CD4-positive, alpha-beta memory T cell (primary cell): Measurements from ENCODE around the gene SORCS2. TPM values are rescaled to one million over a fixed set of nuclear protein-coding genes. Genes with fewer than 3 reads are reported as not detected.

Experiments
- CTCF ChIA-PET: fragments of 350-600 bp; sonication (Branson Sonifier 250); formaldehyde crosslinking; loops from one replicate; lab custom pipeline; 2021; ENCODE audit warnings: inconsistent platforms; ENCODE audit not compliant: partially characterized antibody; lab: Charles Lee
- POLR2A ChIA-PET: fragments of 350-600 bp; sonication (Branson Sonifier 250); formaldehyde crosslinking; loops from one replicate; lab custom pipeline; 2021; ENCODE audit not compliant: partially characterized antibody; lab: Charles Lee
- DNase-seq, 5 donors: peaks; one replicate each; pipeline versions ENCODE4 v3.0.0 to v3.0.0-alpha.2; 2020 to 2022; ENCODE audit warnings: mixed read lengths in 1 of 5
- H3K27ac ChIP-seq: one replicate; pipeline ENCODE4 v1.7.0; 2013; ENCODE audit warnings: low read depth, low read length
- H3K27me3 ChIP-seq: 2 replicates; pipeline ENCODE4 v1.7.0; 2013; ENCODE audit warnings: mild to moderate bottlenecking, low read length, moderate library complexity; ENCODE audit not compliant: insufficient read depth
- H3K36me3 ChIP-seq: 2 replicates; pipeline ENCODE4 v1.7.0; 2013; ENCODE audit warnings: mild to moderate bottlenecking, low read length, moderate library complexity; ENCODE audit not compliant: insufficient read depth
- H3K4me1 ChIP-seq: 2 replicates; pipeline ENCODE4 v1.7.0; 2013; ENCODE audit warnings: mild to moderate bottlenecking, low read length, moderate library complexity; ENCODE audit not compliant: insufficient read depth
- H3K4me3 ChIP-seq, 2 donors: one replicate each; pipeline ENCODE4 v1.7.0; 2013; ENCODE audit warnings: low read length in 2 of 2, mild to moderate bottlenecking in 1 of 2
- H3K9me3 ChIP-seq, 2 donors: one replicate each; pipeline ENCODE4 v1.7.0; 2013; ENCODE audit warnings: low read length in 2 of 2, control low read depth in 1 of 2; ENCODE audit not compliant: control insufficient read depth in 1 of 2
- H3K27ac Mint-ChIP-seq, 7 donors: one replicate each; pipeline ENCODE4 v1.8.0; 2020 to 2021; ENCODE audit warnings: mixed read lengths in 7 of 7, mild to moderate bottlenecking in 6 of 7, inconsistent platforms in 3 of 7, moderate library complexity in 3 of 7
- H3K27me3 Mint-ChIP-seq, 2 donors: one replicate each; pipeline ENCODE4 v1.8.0; 2020 to 2021; ENCODE audit warnings: mixed read lengths in 2 of 2
- H3K36me3 Mint-ChIP-seq, 2 donors: one replicate each; pipeline ENCODE4 v1.8.0; 2020 to 2021; ENCODE audit warnings: mixed read lengths in 2 of 2, inconsistent platforms in 1 of 2, mild to moderate bottlenecking in 1 of 2
- H3K4me1 Mint-ChIP-seq, 4 donors: one replicate each; pipeline ENCODE4 v1.8.0; 2020 to 2021; ENCODE audit warnings: mixed read lengths in 4 of 4, mild to moderate bottlenecking in 1 of 4
- H3K4me3 Mint-ChIP-seq, 8 donors: one replicate each; pipeline ENCODE4 v1.8.0; 2020 to 2021; ENCODE audit warnings: mixed read lengths in 8 of 8, mild to moderate bottlenecking in 7 of 8, moderate library complexity in 6 of 8, inconsistent platforms in 3 of 8
- H3K9me3 Mint-ChIP-seq, 8 donors: one replicate each; pipeline ENCODE4 v1.8.0; 2020 to 2021; ENCODE audit warnings: mixed read lengths in 8 of 8, mild to moderate bottlenecking in 5 of 8, inconsistent platforms in 3 of 8, moderate library complexity in 1 of 8
- intact Hi-C: fragments of 100-400 bp; cut with micrococcal nuclease; formaldehyde crosslinking; loops from one replicate; pipeline ENCODE4 v1.15.1; 2023
- polyA plus RNA-seq, 2 donors: library from polyadenylated mRNA; unstranded; fragments of 300-500 nt; fragmentation: Illumina TruSeq; gene quantifications; one replicate each; pipeline ENCODE4 v1.2.3, GENCODE V29; 2021
- total RNA-seq, 2 experiments: library from RNA; stranded (reverse); gene quantifications; one replicate each; pipeline ENCODE4 v1.2.3, GENCODE V29; 2021

SORCS2 gene
- total and polyA plus RNA-seq, 4 experiments from 2014 or later: not detected

GRCh38 chr4:7381890-7382633 is 189.7 kb downstream of the SORCS2 start:
- Mint-ChIP-seq H3K27ac (no peak overlapping the region), H3K27me3 (peaks cover 8 to 23% of the 10 kb centered on the region in 2 donors), H3K4me3 (no peak overlapping the region), H3K9me3 (peaks cover 0 to 13% (median 3%) of the 10 kb centered on the region in 8 donors), H3K36me3 (no peaks in the 10 kb centered on the region), H3K4me1 (no peaks in the 10 kb centered on the region)
- intact Hi-C loops: no loop called here
- H3K4me1 ChIP-seq: no peaks in the 10 kb centered on the region
- no peaks in the 10 kb centered on the region for H3K27me3 ChIP-seq
- no peaks in the 10 kb centered on the region for H3K9me3 ChIP-seq
- no peak overlapping the region for H3K4me3 ChIP-seq
- no peak overlapping the region for H3K27ac ChIP-seq
- H3K36me3 ChIP-seq: no peaks in the 10 kb centered on the region
- no peak for DNase-seq
- CTCF ChIA-PET: no interaction called here
- POLR2A ChIA-PET: no interaction called here

DNA sequence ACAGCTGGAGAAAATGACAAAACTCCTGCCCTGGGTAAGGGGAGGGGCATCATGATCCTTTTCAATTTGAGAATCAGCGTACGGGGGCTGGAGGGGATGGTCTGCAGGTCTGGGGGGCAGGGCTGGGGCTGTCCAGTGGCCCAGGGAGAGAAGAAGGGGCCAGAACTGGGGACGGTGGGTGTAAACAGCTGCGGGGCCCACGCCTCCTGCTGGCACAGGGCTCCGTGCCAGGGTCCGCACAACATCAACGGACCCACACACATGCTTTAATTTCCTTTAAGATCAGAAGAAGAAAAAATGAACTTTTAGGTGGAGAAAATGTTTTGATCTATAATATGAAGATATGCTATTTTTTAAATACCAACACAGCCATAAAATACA is 190.3 kb downstream of the SORCS2 start:
- H3K4me1 Mint-ChIP-seq: no peaks in the 10 kb centered on the region
- H3K27ac ChIP-seq: no peak overlapping the region
- no peak overlapping the region for H3K4me3 ChIP-seq
- ChIA-PET POLR2A (no interaction called here), CTCF (no interaction called here)
- H3K27me3 Mint-ChIP-seq: peaks cover 8 to 18% of the 10 kb centered on the region in 2 donors
- H3K4me1 ChIP-seq: no peaks in the 10 kb centered on the region
- H3K9me3 ChIP-seq: no peaks in the 10 kb centered on the region
- no peak overlapping the region for H3K27ac Mint-ChIP-seq
- no peak overlapping the region for H3K4me3 Mint-ChIP-seq
- no peaks in the 10 kb centered on the region for H3K36me3 Mint-ChIP-seq
- DNase-seq: no peak
- intact Hi-C loops: no loop called here
- no peaks in the 10 kb centered on the region for H3K36me3 ChIP-seq
- H3K9me3 Mint-ChIP-seq: peaks cover 0 to 10% (median 3%) of the 10 kb centered on the region in 8 donors
- H3K27me3 ChIP-seq: no peaks in the 10 kb centered on the region

DNA sequence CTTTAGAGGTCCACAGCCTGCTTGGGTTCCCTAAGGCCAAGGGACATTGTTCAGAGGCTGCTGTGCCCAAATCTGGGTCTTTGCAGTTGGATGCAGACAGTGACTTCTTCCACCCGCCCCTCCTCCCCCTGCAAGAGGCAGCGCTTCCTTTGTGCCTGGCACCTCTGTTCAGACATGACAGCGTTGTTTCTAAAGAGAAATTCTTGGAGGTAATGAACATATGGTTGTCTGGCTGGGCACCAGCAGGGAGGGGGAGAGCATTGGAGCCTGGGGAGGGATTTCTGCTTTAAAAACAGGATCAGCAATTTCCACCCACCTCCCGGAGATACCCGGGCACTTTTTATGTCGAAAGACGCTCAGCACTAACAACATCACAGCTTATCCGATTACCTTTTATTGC is 190.9 kb downstream of the SORCS2 start:
- CTCF ChIA-PET: no interaction called here
- Histone ChIP-seq H3K27me3 (no peaks in the 10 kb centered on the region), H3K27ac (no peak overlapping the region), H3K4me3 (no peak overlapping the region), H3K36me3 (no peaks in the 10 kb centered on the region), H3K4me1 (no peaks in the 10 kb centered on the region), H3K9me3 (no peaks in the 10 kb centered on the region)
- POLR2A ChIA-PET: no interaction called here
- Mint-ChIP-seq H3K27me3 (peaks cover 2 to 12% of the 10 kb centered on the region in 2 donors), H3K4me1 (no peaks in the 10 kb centered on the region), H3K36me3 (no peaks in the 10 kb centered on the region), H3K27ac (no peak overlapping the region), H3K4me3 (no peak overlapping the region), H3K9me3 (peaks cover 0 to 5% (median 0%) of the 10 kb centered on the region in 8 donors)
- intact Hi-C loops: no loop called here
- DNase-seq: no peak

DNA sequence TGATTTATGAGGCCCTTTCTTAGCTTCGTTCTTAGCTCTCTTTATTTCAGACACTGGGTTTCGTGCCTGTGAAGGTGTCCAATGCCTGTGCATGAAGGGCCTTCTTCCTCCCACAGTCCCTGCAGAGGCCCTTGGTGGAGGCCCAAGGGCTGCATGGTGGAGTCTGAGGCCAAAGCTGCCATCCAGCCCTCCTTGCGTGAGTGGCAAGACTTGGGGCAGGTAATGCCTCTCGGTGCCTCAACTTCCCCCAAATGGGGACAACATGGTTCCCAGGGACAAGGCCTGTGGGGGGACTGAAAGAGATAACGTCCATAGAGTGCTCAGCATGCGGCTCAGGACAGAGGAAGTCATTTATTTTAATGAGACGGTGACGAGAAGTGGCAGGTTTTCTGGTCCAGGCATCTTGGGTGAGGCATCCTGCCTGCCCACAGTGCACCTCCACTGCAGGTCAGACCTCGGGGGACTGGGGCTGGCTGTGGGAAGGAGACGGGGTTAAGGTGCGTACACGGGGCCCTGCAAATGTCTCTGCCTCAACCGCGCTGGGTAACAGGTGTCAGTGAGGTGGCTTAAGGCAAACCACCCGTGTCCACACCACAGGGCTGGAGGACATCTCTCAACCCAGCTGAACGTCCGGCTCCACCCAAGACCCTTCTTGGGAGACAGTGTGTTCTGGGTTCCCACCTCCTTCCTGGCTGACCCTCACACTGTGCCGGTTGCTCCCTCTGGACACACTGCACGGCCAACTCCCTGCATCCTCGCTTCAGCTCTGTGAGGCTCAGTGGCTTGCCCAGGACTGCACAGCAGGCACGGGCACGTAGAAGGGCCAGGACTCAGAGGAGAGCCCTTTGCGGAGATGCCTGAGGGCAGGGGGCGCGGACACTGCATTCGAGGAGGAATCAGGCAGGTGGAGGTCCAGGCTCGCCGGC is 191.9 kb downstream of the SORCS2 start:
- Histone ChIP-seq H3K4me3 (no peak overlapping the region), H3K27me3 (no peaks in the 10 kb centered on the region), H3K4me1 (no peaks in the 10 kb centered on the region), H3K27ac (no peak overlapping the region), H3K9me3 (no peaks in the 10 kb centered on the region), H3K36me3 (no peaks in the 10 kb centered on the region)
- no peak for DNase-seq
- CTCF ChIA-PET: no interaction called here
- Mint-ChIP-seq H3K27me3 (peaks cover 2 to 4% of the 10 kb centered on the region in 2 donors), H3K9me3 (no peaks in the 10 kb centered on the region), H3K4me1 (no peaks in the 10 kb centered on the region), H3K27ac (no peak overlapping the region), H3K4me3 (no peak overlapping the region), H3K36me3 (no peaks in the 10 kb centered on the region)
- POLR2A ChIA-PET: no interaction called here
- intact Hi-C loops: no loop called here

DNA sequence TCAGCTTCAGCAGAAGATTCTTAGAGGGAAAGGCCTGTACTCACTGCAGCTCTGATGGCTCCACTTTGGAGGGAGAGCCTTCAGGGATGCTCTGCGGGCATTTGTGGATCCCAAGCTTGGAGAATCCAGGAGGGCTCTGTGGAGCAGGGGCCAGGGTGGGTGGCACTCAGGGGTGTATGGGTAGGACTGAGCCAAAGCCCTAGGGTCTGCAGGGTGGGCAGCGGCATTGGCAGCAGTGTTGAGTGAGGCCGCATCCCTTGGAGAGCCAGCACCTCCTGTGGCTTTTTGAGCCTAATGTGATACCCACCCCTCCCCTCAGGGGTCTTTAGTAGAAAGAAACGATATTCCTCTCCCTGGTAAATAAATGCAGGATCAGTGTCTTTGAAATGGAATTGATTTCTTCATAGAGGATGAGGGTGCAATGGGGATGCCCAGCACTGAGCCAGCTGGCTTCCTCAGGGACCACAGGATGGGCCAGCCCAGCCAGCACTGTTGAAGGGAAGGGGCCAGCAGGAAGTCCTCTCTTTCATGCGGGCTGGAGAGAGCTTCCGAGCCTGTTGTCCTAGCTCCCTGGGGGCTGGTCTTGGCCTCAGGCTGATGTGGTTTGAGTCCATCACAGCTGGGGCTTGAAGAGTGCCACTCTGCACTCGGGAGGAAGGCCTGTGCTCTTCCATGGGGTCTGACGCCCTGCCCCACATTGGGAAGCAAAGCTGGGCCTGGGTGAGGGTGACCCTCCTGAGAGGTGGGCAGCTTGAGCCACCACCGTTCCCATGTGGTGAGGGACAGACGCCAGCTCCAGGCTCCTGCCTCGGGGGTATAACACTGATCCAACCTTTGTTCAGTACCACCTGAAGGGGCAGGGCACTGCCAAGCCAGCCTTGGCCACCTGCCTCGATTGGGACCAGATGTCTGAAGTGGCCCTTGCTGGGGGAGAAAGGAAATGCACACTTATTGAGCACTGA is 192.9 kb downstream of the SORCS2 start:
- Histone ChIP-seq H3K27me3 (no peaks in the 10 kb centered on the region), H3K9me3 (no peaks in the 10 kb centered on the region), H3K27ac (no peak overlapping the region), H3K4me3 (no peak overlapping the region), H3K4me1 (no peaks in the 10 kb centered on the region), H3K36me3 (no peaks in the 10 kb centered on the region)
- CTCF ChIA-PET: no interaction called here
- H3K9me3 Mint-ChIP-seq: no peaks in the 10 kb centered on the region
- no peak overlapping the region for H3K27ac Mint-ChIP-seq
- DNase-seq: no peak
- no peaks in the 10 kb centered on the region for H3K4me1 Mint-ChIP-seq
- peaks cover 2 to 4% of the 10 kb centered on the region in 2 donors for H3K27me3 Mint-ChIP-seq
- POLR2A ChIA-PET: no interaction called here
- no peak overlapping the region for H3K4me3 Mint-ChIP-seq
- H3K36me3 Mint-ChIP-seq: no peaks in the 10 kb centered on the region
- intact Hi-C loops: no loop called here

DNA sequence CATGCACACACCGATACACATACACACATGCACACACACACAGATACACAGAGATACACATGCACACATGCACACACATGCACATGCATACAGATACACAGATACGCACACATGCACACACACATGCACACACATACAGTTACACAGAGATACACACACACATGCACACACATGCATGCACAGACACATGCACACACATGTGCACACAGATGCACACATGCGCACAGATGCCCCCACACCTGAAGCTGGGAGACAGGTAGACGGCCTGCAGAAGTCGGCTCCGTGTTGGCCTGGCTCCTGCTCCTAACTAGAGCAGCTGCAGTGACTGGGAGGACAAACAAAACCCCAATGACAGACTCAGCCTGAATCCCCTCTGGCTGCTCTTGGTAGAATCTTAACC is 195.6 kb downstream of the SORCS2 start:
- Histone ChIP-seq H3K4me3 (no peak overlapping the region), H3K27ac (no peak overlapping the region), H3K9me3 (no peaks in the 10 kb centered on the region), H3K4me1 (no peaks in the 10 kb centered on the region), H3K27me3 (no peaks in the 10 kb centered on the region), H3K36me3 (no peaks in the 10 kb centered on the region)
- Mint-ChIP-seq H3K27ac (no peak overlapping the region), H3K36me3 (no peaks in the 10 kb centered on the region), H3K4me1 (no peaks in the 10 kb centered on the region), H3K27me3 (peaks cover 2% of the 10 kb centered on the region in 2 donors), H3K4me3 (no peak overlapping the region), H3K9me3 (no peaks in the 10 kb centered on the region)
- DNase-seq: no peak
- intact Hi-C loops: no loop called here
- ChIA-PET POLR2A (no interaction called here), CTCF (no interaction called here)

DNA sequence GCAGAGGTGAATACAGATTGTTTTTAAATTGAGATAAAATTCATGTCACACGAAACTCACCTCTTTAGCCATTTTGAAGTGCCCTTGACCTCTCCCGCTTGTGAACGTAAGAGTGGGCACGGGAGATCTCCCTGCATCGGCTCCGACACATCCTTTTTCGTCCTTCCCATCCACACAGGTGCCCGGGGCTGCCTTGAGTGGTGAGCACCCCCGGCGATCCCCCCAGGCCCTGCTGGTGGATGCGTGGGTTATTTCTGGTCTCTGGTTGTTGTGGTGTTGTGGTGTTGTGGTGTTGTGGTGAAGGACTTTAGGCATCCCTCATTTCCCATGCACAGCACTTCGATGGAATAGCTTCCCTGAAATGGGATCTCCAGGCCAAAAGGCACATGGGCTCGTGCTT is 196.3 kb downstream of the SORCS2 start:
- Histone ChIP-seq H3K9me3 (no peaks in the 10 kb centered on the region), H3K27ac (no peak overlapping the region), H3K36me3 (no peaks in the 10 kb centered on the region), H3K4me1 (no peaks in the 10 kb centered on the region), H3K27me3 (no peaks in the 10 kb centered on the region), H3K4me3 (no peak overlapping the region)
- intact Hi-C loops: no loop called here
- no peak for DNase-seq
- Mint-ChIP-seq H3K27ac (no peak overlapping the region), H3K4me3 (no peak overlapping the region), H3K4me1 (no peaks in the 10 kb centered on the region), H3K36me3 (no peaks in the 10 kb centered on the region), H3K9me3 (no peaks in the 10 kb centered on the region), H3K27me3 (peaks cover 2 to 7% of the 10 kb centered on the region in 2 donors)
- CTCF ChIA-PET: no interaction called here
- POLR2A ChIA-PET: no interaction called here
